Fibroblast of pulmonary artery (primary cell): ENCODE data around the gene HOXA4.

ENCODE experiments used
- DNase-seq: peaks from one replicate; pipeline ENCODE4 v3.0.0-alpha.2; 2010; ENCODE audit warnings: low read depth
- H3K4me3 ChIP-seq: replicated peaks from 2 replicates; pipeline ENCODE4 v1.5.1; 2011; ENCODE audit warnings: low read depth, mild to moderate bottlenecking, control low read depth, low read length, moderate library complexity
- CTCF ChIP-seq: IDR thresholded peaks from 2 replicates; pipeline ENCODE4 v1.5.1; 2011; ENCODE audit warnings: mild to moderate bottlenecking, control low read depth, low read length, inconsistent platforms; ENCODE audit errors: missing control alignments

HOXA4 gene

DNA sequence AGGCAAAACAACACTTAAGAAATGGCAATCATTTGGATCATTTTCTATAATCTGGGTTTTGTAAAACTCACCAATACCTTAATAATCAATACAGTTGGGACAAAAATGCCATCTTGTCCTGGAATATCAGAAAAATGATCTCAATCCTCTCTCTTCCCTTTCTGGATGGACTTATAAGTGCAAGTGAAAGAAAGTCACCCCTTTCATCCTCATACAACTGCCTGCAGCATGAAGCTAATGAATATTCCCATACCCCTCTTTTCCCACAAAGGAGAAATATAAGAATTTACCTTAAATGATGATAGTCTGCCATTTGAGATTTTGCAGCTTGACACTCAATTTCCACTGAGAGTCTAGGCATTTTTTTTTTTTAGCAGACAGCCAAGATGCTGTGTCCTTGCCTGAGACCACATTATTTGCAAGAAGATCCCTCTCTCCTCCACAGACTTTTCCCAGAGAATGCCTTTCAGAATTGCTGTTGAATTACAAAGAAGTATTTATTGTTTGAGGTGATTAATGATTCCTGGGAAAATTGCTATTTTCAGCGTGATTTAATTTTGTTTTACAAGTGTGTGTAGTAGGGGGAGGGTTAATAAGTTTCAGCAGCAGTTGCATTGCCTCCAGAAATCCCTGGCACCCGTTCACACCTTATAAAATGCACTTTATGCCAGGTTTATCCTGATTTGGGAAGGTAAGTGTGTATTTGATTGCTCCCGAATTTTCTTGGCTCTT is 3.8 kb downstream of the HOXA4 start:
- DNase-seq: no peak
- H3K4me3 ChIP-seq: no peak overlapping the region
- TF ChIP-seq CTCF: no peak

DNA sequence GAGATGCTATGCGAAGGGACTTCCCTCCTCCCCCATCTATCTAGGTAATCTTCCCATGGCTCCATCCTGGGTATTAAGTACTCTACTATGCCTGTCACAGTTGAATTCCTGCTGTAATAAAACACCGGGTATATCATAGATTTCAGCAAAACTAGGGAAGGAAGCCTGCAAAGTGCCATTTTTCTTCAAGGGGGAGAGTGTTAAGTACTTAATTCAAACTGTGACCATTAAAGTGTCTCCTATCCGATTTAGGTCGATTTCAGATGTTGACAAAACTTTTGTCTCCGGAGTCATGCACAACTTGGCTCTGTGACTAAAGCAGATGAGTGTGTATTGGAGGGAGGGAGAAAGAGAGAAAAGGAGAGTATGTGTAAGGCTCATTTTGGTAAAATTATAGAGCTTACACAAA is 4.6 kb downstream of the HOXA4 start:
- DNase-seq: no peak
- no peak overlapping the region for H3K4me3 ChIP-seq
- no peak for TF ChIP-seq CTCF

GRCh38 chr7:27124902-27125689 is 5.5 kb downstream of the HOXA4 start:
- no peak overlapping the region for H3K4me3 ChIP-seq
- TF ChIP-seq CTCF: no peak
- no peak for DNase-seq

- TF ChIP-seq CTCF: no peak
- no peak overlapping the region for H3K4me3 ChIP-seq
- peak; percentile 61 for DNase-seq
Measured at GRCh38 chr7:27124096-27124901, 6.3 kb downstream of the HOXA4 start.

DNA sequence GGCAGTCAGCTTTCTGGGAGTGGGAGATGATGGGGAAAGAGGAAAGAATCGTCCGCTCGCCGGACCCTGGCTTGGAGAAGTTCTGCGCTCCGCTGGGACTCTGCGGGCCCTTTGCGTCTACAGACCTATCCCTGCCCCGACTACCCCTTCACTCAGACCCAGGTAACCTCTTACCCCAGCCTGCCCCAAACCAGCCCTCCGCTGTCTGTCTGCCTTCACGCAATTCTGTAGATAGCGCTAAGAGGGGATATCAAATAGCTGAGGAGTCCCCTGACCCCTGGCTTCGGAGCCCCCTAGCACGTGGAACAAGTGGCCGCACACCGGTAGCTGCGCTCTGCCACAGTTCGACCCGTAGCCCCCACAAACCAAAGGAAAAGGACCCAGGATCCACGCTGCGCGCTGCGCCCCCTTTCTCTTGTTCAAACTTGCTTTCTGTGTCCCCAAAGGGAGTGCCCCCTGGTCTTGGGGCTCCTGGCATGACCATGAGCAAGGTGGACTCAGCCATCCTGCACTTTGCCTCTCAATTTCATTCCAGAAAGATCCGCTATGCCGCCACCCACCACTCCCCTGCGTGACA is 7.0 kb downstream of the HOXA4 start:
- TF ChIP-seq CTCF: no peak
- no peak overlapping the region for H3K4me3 ChIP-seq
- no peak for DNase-seq

DNA sequence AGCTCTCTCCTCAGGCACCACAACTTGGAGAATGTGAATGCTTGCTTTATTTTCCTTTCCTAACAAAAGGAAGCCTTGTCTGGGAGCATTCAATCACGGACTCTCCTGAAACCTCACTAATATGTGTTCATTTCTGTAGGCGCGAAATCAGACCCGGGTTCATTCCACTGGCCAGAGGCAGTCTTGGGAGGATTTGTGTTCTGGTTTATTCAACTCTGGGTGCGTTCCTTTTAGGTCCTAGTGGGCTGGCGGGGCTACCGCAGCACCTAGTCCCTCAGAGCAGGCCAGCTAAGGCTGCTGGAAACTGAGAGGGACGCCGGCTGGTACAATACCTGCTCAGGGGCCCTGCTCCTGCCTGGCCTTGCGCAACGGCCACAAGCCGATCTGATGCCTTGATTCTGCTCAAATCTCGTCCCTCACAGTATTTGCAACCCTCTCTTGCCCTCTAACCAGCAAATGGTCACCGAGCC is 7.5 kb downstream of the HOXA4 start:
- no peak overlapping the region for H3K4me3 ChIP-seq
- TF ChIP-seq CTCF: no peak
- DNase-seq: no peak
